ACC112 (cell line): ENCODE results near the gene RNASE4.
"Not testable (repeated sequence)": the region's sequence is repeated elsewhere in the genome, so short reads cannot be mapped to it uniquely, and the experiment has no call there.

Experiments used
- H2AFZ ChIP-seq: fragments of 200-600 bp; sonication (generic); one replicate; pipeline ENCODE4 v1.6.0; 2017; ENCODE audit warnings: antibody characterized with exemption, low read length; ENCODE audit not compliant: unreplicated experiment
- H3K27ac ChIP-seq: fragments of 200-600 bp; sonication (generic); 2 replicates; pipeline ENCODE4 v1.5.1; 2014; ENCODE audit warnings: low read depth, mild to moderate bottlenecking, antibody characterized with exemption, low read length, moderate library complexity
- H3K27me3 ChIP-seq: fragments of 200-600 bp; sonication (generic); 2 replicates; pipeline ENCODE4 v1.6.1; 2014; ENCODE audit warnings: mild to moderate bottlenecking, antibody characterized with exemption, low read length, moderate library complexity, mixed read lengths; ENCODE audit not compliant: insufficient read depth
- H3K36me3 ChIP-seq: fragments of 200-600 bp; sonication (generic); 2 replicates; pipeline ENCODE4 v1.6.1; 2016; ENCODE audit warnings: mild to moderate bottlenecking, antibody characterized with exemption, low read length, moderate library complexity, mixed read lengths; ENCODE audit not compliant: insufficient read depth
- H3K4me1 ChIP-seq: fragments of 200-600 bp; sonication (generic); one replicate; pipeline ENCODE4 v1.6.1; 2016; ENCODE audit warnings: low read length, mixed read lengths; ENCODE audit not compliant: insufficient read depth, unreplicated experiment, control insufficient read depth
- H3K4me3 ChIP-seq: fragments of 200-600 bp; sonication (generic); 2 replicates; pipeline ENCODE4 v1.5.1; 2014; ENCODE audit warnings: mild to moderate bottlenecking, low read depth, low read length
- H3K79me2 ChIP-seq: fragments of 200-600 bp; sonication (generic); one replicate; pipeline ENCODE4 v1.6.0; 2016; ENCODE audit warnings: low read length; ENCODE audit not compliant: control insufficient read depth, unreplicated experiment, insufficient read depth

The RNASE4 gene

GRCh38 chr14:20699931-20700330 is 15.6 kb downstream of the RNASE4 start:
- Histone ChIP-seq H3K4me3 (no peak overlapping the region), H3K4me1 (peaks cover 6% of the 10 kb centered on the region), H3K27ac (no peak overlapping the region), H3K27me3 (0 out of 2 replicates have a peak, but pooled peaks cover 3% of the 10 kb centered on the region), H3K79me2 (no peaks in the 10 kb centered on the region), H2AFZ (no peak overlapping the region), H3K36me3 (no peaks in the 10 kb centered on the region)

GRCh38 chr14:20700965-20701364 is 16.6 kb downstream of the RNASE4 start:
- not testable (repeated sequence) for H3K4me1 ChIP-seq, H3K27me3 ChIP-seq, H3K4me3 ChIP-seq

GRCh38 chr14:20706657-20707355 is 22.4 kb downstream of the RNASE4 start:
- H3K4me3 ChIP-seq = no peak overlapping the region
- peaks cover 46% of the 10 kb centered on the region for H3K27me3 ChIP-seq
- no peaks in the 10 kb centered on the region for H3K79me2 ChIP-seq
- no peak overlapping the region for H2AFZ ChIP-seq
- H3K27ac ChIP-seq = no peak overlapping the region
- H3K36me3 ChIP-seq = no peaks in the 10 kb centered on the region
- no peaks in the 10 kb centered on the region for H3K4me1 ChIP-seq

More at GRCh38 chr14:20700965-20701364, 16.6 kb downstream of the RNASE4 start:
- H3K27ac ChIP-seq, H3K79me2 ChIP-seq, H3K36me3 ChIP-seq, H2AFZ ChIP-seq: not testable (repeated sequence)

- Histone ChIP-seq H3K36me3 (no peaks in the 10 kb centered on the region), H3K27me3 (peaks cover 54% of the 10 kb centered on the region), H3K79me2 (no peaks in the 10 kb centered on the region), H3K27ac (no peak overlapping the region), H3K4me3 (no peak overlapping the region), H3K4me1 (no peaks in the 10 kb centered on the region), H2AFZ (no peak overlapping the region)
Measured at GRCh38 chr14:20707622-20708021, 23.3 kb downstream of the RNASE4 start.

- H3K27ac ChIP-seq = no peak overlapping the region
- H3K36me3 ChIP-seq = no peaks in the 10 kb centered on the region
- no peak overlapping the region for H3K4me3 ChIP-seq
- no peaks in the 10 kb centered on the region for H3K79me2 ChIP-seq
- H3K27me3 ChIP-seq = peaks cover 68% of the 10 kb centered on the region
- no peak overlapping the region for H2AFZ ChIP-seq
- no peaks in the 10 kb centered on the region for H3K4me1 ChIP-seq
Measured at GRCh38 chr14:20711261-20711660, 26.9 kb downstream of the RNASE4 start.

GRCh38 chr14:20711685-20712084 is 27.3 kb downstream of the RNASE4 start:
- Histone ChIP-seq H3K36me3 (no peaks in the 10 kb centered on the region), H3K4me3 (no peak overlapping the region), H3K27me3 (peaks cover 71% of the 10 kb centered on the region), H2AFZ (no peak overlapping the region), H3K4me1 (no peaks in the 10 kb centered on the region), H3K79me2 (no peaks in the 10 kb centered on the region), H3K27ac (no peak overlapping the region)

GRCh38 chr14:20712904-20713303 is 28.5 kb downstream of the RNASE4 start:
- H3K4me3 ChIP-seq = no peak overlapping the region
- H3K4me1 ChIP-seq = no peaks in the 10 kb centered on the region
- no peak overlapping the region for H2AFZ ChIP-seq
- no peaks in the 10 kb centered on the region for H3K79me2 ChIP-seq
- H3K27me3 ChIP-seq = peaks cover 76% of the 10 kb centered on the region
- H3K36me3 ChIP-seq = no peaks in the 10 kb centered on the region
- H3K27ac ChIP-seq = no peak overlapping the region

- H3K27ac ChIP-seq = no peak overlapping the region
- H3K4me1 ChIP-seq = no peaks in the 10 kb centered on the region
- H3K79me2 ChIP-seq = no peaks in the 10 kb centered on the region
- no peaks in the 10 kb centered on the region for H3K36me3 ChIP-seq
- H3K4me3 ChIP-seq = no peak overlapping the region
- H2AFZ ChIP-seq = no peak overlapping the region
- H3K27me3 ChIP-seq = peaks cover 74% of the 10 kb centered on the region
Measured at GRCh38 chr14:20714593-20715250, 30.4 kb downstream of the RNASE4 start.

- Histone ChIP-seq H3K27me3 (peaks cover 82% of the 10 kb centered on the region), H3K36me3 (no peaks in the 10 kb centered on the region), H2AFZ (no peak overlapping the region), H3K4me1 (no peaks in the 10 kb centered on the region), H3K27ac (no peak overlapping the region), H3K79me2 (no peaks in the 10 kb centered on the region), H3K4me3 (no peak overlapping the region)
Measured at GRCh38 chr14:20719777-20720176, 35.4 kb downstream of the RNASE4 start.

GRCh38 chr14:20720741-20721140 is 36.4 kb downstream of the RNASE4 start:
- no peak overlapping the region for H3K27ac ChIP-seq
- H3K4me3 ChIP-seq = no peak overlapping the region
- H3K79me2 ChIP-seq = no peaks in the 10 kb centered on the region
- H3K27me3 ChIP-seq = peaks cover 92% of the 10 kb centered on the region
- no peaks in the 10 kb centered on the region for H3K36me3 ChIP-seq
- no peak overlapping the region for H2AFZ ChIP-seq
- H3K4me1 ChIP-seq = no peaks in the 10 kb centered on the region

- Histone ChIP-seq H3K4me1 (no peaks in the 10 kb centered on the region), H3K27me3 (peaks cover 95% of the 10 kb centered on the region)
Measured at GRCh38 chr14:20722016-20722415, 37.7 kb downstream of the RNASE4 start.

More at GRCh38 chr14:20722016-20722415, 37.7 kb downstream of the RNASE4 start:
- Histone ChIP-seq H3K79me2 (no peaks in the 10 kb centered on the region), H2AFZ (no peak overlapping the region), H3K4me3 (no peak overlapping the region), H3K36me3 (no peaks in the 10 kb centered on the region), H3K27ac (no peak overlapping the region)
